Vagina (tissue), 2 donors: Measurements from ENCODE around the gene FAF1.

Experiments
- CTCF ChIP-seq, 3 experiments: fragments of 450-650 bp in 2 of 3; fragments of 200-600 bp in 1 of 3; sonication (generic) in 1 of 3; IDR thresholded peaks; one replicate each; pipeline ENCODE4 v1.5.1; 2017 to 2019; ENCODE audit warnings: antibody characterized with exemption in 3 of 3, mild to moderate bottlenecking in 2 of 3, moderate library complexity in 2 of 3
- POLR2A ChIP-seq, 2 donors: fragments of 450-650 bp; IDR thresholded peaks; one replicate each; pipeline ENCODE4 v1.6.1; 2017; ENCODE audit warnings: antibody characterized with exemption in 2 of 2, mild to moderate bottlenecking in 2 of 2, moderate library complexity in 2 of 2

GRCh38 chr1:50700621-50701020 is 259.4 kb downstream of the FAF1 start:
- TF ChIP-seq CTCF (IDR thresholded peaks at IDR 0.05), result no peak
- TF ChIP-seq POLR2A (IDR thresholded peaks at IDR 0.05), result no peak
